Measurements from ENCODE around the gene ALS2. TPM values are rescaled to one million over a fixed set of nuclear protein-coding genes. Genes with fewer than 3 reads are reported as not detected.
"Not testable (repeated sequence)": the region's sequence is repeated elsewhere in the genome, so short reads cannot be mapped to it uniquely, and the experiment has no call there.

The ALS2 gene
- total RNA-seq, 2 experiments from 2014 or later: 7.0 to 7.2 TPM

DNA sequence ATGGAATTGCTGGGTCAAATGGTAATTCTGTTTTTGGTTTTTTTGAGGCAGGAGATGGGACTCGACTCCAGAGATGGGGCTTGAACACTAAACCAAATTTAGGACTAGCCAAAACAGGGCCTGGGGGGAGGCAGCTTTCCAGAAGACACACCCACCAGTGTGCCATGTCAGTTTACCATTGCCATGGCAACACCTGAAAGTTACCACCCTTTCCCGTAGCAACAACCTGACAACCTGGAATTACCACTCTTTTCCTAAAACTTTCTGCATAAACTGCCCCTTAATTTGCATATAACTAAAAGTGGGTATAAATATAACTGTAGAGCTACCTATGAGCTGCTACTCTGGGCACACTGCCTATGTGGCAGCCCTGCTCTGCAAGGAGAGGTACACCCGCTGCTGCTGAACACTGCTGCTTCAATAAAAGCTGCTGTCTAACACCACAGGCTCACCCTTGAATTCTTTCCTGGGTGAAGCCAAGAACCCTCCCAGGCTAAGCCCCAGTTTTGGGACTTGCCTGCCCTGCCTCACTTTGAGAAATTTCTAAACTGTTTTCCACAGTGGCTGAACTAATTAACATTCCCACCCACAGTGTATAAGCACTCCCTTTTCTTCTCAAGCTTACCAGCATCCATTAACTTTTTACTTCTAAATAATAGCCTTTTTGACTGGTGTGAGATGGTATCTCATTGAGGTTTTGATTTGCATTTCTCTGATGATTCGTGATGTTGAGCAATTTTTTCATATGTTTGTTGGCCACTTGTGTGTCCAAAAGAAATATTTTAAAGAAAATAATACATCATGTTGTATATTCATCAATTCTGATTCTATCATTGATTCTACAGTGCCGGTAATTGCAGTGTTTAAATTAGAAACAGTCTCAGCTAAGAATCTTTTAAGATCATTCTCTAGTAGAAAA lies 36.2 kb upstream of the ALS2 start:
- Histone ChIP-seq H3K9me3 (ENCODE audit: control insufficient read depth in 1 of 2, insufficient read depth in 1 of 2, low read length in 2 of 2) (no peaks in the 10 kb centered on the region), H3K36me3 (ENCODE audit: insufficient read depth, low read length) (no peaks in the 10 kb centered on the region), H3K4me1 (ENCODE audit: insufficient read depth, low read length) (no peaks in the 10 kb centered on the region), H3K27ac (ENCODE audit: low read depth in 1 of 2, low read length in 2 of 2) (no peak overlapping the region), H3K4me3 (ENCODE audit: low read length) (no peak overlapping the region), H3K27me3 (ENCODE audit: control insufficient read depth in 1 of 2, insufficient read depth in 2 of 2, low read length in 2 of 2) (peaks cover 0 to 7% of the 10 kb centered on the region in 2 experiments)
- ChIA-PET CTCF (no interaction called here), POLR2A (interaction anchor here (0.6 kb wide), 1 partner anchor 1692 kb away, joined by 3 read pairs; no protein-coding TSS in a partner anchor)
- no peak for ATAC-seq (ENCODE audit: poor library complexity)
- Mint-ChIP-seq H3K27me3 (peaks cover 23% of the 10 kb centered on the region), H3K27ac (no peak overlapping the region), H3K4me3 (no peak overlapping the region), H3K36me3 (ENCODE audit: low read depth) (no peaks in the 10 kb centered on the region), H3K9me3 (no peaks in the 10 kb centered on the region), H3K4me1 (ENCODE audit: low read depth) (no peaks in the 10 kb centered on the region)
- TF ChIP-seq, protein P1, sequence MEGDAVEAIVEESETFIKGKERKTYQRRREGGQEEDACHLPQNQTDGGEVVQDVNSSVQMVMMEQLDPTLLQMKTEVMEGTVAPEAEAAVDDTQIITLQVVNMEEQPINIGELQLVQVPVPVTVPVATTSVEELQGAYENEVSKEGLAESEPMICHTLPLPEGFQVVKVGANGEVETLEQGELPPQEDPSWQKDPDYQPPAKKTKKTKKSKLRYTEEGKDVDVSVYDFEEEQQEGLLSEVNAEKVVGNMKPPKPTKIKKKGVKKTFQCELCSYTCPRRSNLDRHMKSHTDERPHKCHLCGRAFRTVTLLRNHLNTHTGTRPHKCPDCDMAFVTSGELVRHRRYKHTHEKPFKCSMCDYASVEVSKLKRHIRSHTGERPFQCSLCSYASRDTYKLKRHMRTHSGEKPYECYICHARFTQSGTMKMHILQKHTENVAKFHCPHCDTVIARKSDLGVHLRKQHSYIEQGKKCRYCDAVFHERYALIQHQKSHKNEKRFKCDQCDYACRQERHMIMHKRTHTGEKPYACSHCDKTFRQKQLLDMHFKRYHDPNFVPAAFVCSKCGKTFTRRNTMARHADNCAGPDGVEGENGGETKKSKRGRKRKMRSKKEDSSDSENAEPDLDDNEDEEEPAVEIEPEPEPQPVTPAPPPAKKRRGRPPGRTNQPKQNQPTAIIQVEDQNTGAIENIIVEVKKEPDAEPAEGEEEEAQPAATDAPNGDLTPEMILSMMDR (IDR thresholded peaks at IDR 0.05): no peak
- DNase-seq: no peak
- intact Hi-C loops (cut with DNase I, micrococcal nuclease): no loop called here

DNA sequence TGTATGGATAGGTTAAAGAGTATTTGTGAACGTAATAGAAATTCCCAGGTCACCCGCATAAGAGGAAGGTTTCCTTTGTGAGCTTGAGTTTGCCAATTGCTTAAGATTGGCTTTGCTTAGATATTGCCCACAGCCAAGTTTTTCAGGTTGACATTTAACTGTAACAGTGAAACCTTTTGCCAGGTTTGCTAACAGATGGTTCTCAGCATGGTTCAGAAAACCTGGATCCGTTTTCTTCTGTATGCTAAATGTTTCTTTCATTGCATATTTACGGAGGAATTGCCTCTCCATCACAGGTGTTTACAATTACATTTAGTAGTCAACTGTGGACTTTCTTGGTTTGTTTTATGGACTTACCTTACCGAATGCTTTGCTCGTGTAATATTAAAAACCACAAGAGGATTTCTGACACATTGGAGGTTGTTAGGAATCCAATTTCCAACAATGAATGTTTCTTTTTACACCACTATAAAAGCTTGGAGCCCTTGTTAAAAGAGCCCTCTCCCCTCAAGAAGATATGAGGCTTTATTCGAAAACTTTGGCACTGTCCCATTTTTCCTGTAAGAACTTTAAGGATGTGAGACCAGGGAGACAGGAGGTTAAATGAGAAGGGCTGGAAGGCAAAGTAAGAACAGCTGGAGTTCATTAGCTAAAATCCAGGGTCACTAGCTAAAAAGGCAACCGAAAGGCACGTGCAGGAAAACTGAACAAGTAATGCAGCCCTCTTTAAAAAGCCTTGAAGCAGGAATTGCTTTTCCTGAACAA lies 33.4 kb upstream of the ALS2 start:
- POLR2A ChIA-PET: no interaction called here
- ATAC-seq (ENCODE audit: poor library complexity) (no peak), DNase-seq (no peak)
- no peak overlapping the region for H3K27ac ChIP-seq (ENCODE audit: low read depth in 1 of 2, low read length in 2 of 2)
- peaks cover 0 to 5% of the 10 kb centered on the region in 2 experiments for H3K27me3 ChIP-seq (ENCODE audit: control insufficient read depth in 1 of 2, insufficient read depth in 2 of 2, low read length in 2 of 2)
- no peak overlapping the region for H3K27ac Mint-ChIP-seq
- H3K9me3 ChIP-seq (ENCODE audit: control insufficient read depth in 1 of 2, insufficient read depth in 1 of 2, low read length in 2 of 2): no peaks in the 10 kb centered on the region
- intact Hi-C loops (cut with DNase I, micrococcal nuclease): no loop called here
- H3K27me3 Mint-ChIP-seq: peaks cover 34% of the 10 kb centered on the region
- H3K4me3 ChIP-seq (ENCODE audit: low read length): no peak overlapping the region
- no peaks in the 10 kb centered on the region for H3K9me3 Mint-ChIP-seq
- CTCF ChIA-PET: no interaction called here
- no peaks in the 10 kb centered on the region for H3K36me3 Mint-ChIP-seq (ENCODE audit: low read depth)
- H3K4me1 Mint-ChIP-seq (ENCODE audit: low read depth): no peaks in the 10 kb centered on the region
- TF ChIP-seq, protein P1 (IDR thresholded peaks at IDR 0.05): no peak
- no peaks in the 10 kb centered on the region for H3K36me3 ChIP-seq (ENCODE audit: insufficient read depth, low read length)
- no peaks in the 10 kb centered on the region for H3K4me1 ChIP-seq (ENCODE audit: insufficient read depth, low read length)
- H3K4me3 Mint-ChIP-seq: no peak overlapping the region

DNA sequence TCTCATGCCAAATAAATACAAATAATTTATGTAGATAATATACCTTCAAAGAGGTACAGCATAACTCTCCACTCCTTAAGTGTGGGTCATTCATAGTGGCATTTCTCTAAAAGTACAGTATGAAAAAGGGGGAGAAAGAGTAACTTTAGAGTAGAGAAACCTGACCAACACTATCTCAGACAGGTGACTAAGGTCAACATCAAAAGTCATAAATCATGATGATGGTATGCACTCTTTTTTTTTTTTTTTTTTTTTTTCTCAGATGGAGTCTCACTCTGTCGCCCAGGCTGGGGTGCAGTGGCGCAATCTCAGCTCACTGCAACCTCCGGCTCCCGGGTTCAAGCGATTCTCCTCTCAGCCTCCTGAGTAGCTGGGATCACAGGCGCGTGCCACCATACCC lies 29.9 kb upstream of the ALS2 start:
- H3K4me1 ChIP-seq (ENCODE audit: insufficient read depth, low read length); H3K4me3 ChIP-seq (ENCODE audit: low read length); H3K36me3 ChIP-seq (ENCODE audit: insufficient read depth, low read length); H3K27me3 ChIP-seq (ENCODE audit: control insufficient read depth in 1 of 2, insufficient read depth in 2 of 2, low read length in 2 of 2); H3K36me3 Mint-ChIP-seq (ENCODE audit: low read depth); DNase-seq; intact Hi-C loops (cut with DNase I, micrococcal nuclease); ATAC-seq (ENCODE audit: poor library complexity); H3K4me1 Mint-ChIP-seq (ENCODE audit: low read depth); H3K27ac Mint-ChIP-seq; H3K27ac ChIP-seq (ENCODE audit: low read depth in 1 of 2, low read length in 2 of 2); H3K9me3 ChIP-seq (ENCODE audit: control insufficient read depth in 1 of 2, insufficient read depth in 1 of 2, low read length in 2 of 2); CTCF ChIA-PET; H3K9me3 Mint-ChIP-seq; H3K4me3 Mint-ChIP-seq: not testable (repeated sequence)
- POLR2A ChIA-PET: interaction anchor here (0.7 kb wide), 1 partner anchor 286 kb away, joined by 6 read pairs; no protein-coding TSS in a partner anchor
- peaks cover 39% of the 10 kb centered on the region for H3K27me3 Mint-ChIP-seq

All from CD4-positive, alpha-beta T cell (primary cell).